ENCODE results near the gene SPRN.
A peak's percentile ranks its signal among the peaks of the same experiment; 100 is the strongest.
"Not testable (repeated sequence)": the region's sequence is repeated elsewhere in the genome, so short reads cannot be mapped to it uniquely, and the experiment has no call there.

SPRN gene, protein sequence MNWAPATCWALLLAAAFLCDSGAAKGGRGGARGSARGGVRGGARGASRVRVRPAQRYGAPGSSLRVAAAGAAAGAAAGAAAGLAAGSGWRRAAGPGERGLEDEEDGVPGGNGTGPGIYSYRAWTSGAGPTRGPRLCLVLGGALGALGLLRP

DNA sequence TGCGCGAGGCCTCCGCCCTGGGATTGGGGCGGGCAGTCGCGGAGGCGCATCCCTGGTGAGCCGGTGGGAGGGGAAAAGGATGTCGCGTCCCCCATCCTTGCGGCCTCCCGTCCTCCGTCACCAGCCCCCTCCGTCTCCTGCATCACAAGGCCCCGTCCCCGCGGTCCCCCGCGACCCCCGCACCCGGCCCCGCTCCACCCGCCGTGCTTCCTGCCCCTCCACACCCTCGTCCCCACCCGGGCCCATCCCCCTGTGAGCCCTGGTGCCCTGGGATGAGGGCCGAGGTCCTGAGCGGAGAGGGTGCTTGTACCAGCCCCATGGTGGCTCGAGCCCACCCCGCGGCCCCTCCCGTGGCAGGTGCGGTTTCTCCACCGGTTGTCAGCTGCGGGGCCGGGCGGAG, at the start of gene SPRN:
Gene SPRN, minus strand, starts transcription at position 25 of the 400 bp plus-strand sequence. CDS start 944 bp downstream, outside the sequence.
- H3K4me3 Mint-ChIP-seq: peak within 1 kb of the TSS; percentile 36
- H3K27ac Mint-ChIP-seq, H3K9me3 Mint-ChIP-seq, H3K36me3 Mint-ChIP-seq, H3K27me3 Mint-ChIP-seq, H3K4me1 Mint-ChIP-seq: not testable (repeated sequence)

DNA sequence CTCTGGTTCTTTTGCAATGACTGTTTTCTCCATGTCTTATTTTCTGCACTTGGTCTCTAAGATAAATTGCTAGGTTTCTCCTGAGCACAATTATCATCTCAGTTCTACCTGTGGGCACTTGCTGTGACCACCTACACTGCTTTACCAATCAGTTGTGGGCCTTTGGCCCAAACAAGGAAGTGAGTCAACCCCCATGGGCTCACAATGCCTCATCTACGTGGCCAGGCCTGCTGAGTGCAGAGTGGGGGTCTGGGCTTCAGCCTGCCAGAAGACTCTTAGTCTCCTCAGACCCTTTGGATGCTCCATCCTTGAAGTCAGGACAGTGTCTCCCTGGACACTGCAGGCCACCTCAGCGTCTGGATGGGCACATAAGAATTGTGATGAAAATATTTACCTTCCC, 49.6 kb upstream of the SPRN start:
- no peaks in the 10 kb centered on the region for H3K9me3 Mint-ChIP-seq
- H3K27me3 Mint-ChIP-seq: no peaks in the 10 kb centered on the region
- peaks cover 3% of the 10 kb centered on the region for H3K36me3 Mint-ChIP-seq
- no peak overlapping the region for H3K27ac Mint-ChIP-seq
- peaks cover 6% of the 10 kb centered on the region for H3K4me1 Mint-ChIP-seq
- H3K4me3 Mint-ChIP-seq: no peak overlapping the region

DNA sequence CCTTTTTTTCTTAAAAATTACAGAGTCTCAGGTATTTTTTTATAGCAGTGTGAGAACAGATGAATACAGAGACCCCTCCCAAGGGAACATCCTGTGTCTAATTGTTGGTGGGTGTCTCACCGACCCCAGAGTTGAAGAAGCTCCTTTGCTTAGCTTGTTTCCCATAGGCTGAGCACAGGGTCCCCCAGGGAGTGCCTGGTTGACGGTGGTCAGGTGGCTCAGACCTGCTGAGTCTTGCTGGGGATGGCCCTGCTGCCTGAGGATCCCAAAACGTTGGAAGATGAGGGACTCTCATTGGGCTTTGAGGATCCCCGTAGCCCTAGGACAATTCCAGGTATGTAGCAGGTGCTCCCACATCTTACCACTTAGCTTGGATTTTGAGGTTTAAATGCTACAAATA, 48.8 kb upstream of the SPRN start:
- Mint-ChIP-seq H3K4me1 (peaks cover 6% of the 10 kb centered on the region), H3K27ac (no peak overlapping the region), H3K9me3 (no peaks in the 10 kb centered on the region), H3K36me3 (peaks cover 4% of the 10 kb centered on the region), H3K27me3 (no peaks in the 10 kb centered on the region), H3K4me3 (no peak overlapping the region)

DNA sequence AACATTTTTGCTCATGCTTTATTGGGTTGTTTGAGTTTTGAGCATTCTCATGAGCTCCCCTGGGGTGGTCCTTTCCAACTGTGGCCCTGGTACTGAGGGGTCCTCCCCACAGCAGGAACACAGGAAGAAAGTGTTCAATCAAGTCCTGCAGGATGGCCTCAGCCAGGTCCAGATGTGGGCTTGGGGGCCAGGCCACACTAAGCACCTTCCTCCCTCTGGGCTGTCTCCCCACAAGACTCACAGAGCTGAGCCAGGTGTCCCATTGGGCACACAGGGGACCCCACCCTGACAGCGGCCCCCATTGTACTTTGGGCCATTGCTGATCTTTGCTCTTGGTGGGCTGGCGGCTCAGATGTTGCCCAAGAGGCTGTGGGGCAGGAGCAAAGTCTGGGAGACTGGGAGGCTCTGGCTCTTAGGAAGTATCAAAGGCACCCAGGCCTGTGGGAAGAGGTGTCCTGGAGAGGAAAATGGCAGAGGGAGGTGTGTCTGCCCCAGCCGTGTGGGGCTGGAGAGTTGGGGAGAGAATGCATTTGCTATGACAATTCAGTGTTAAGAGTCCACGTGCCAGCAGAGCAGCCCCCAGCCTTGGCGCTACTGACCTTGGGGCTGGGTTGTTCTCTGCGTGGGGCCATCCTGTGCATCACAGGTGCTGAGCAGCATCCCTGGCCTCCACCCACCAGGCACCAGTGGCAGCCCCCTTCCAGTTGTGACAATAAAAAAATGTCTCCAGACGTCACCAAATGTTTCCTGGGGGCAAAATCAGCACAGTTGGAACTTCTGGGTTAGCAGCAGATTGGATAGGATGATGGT, 47.1 kb upstream of the SPRN start:
- H3K9me3 Mint-ChIP-seq: no peaks in the 10 kb centered on the region
- no peak overlapping the region for H3K27ac Mint-ChIP-seq
- no peak overlapping the region for H3K4me3 Mint-ChIP-seq
- H3K36me3 Mint-ChIP-seq: peaks cover 9% of the 10 kb centered on the region
- peaks cover 6% of the 10 kb centered on the region for H3K4me1 Mint-ChIP-seq
- no peaks in the 10 kb centered on the region for H3K27me3 Mint-ChIP-seq

DNA sequence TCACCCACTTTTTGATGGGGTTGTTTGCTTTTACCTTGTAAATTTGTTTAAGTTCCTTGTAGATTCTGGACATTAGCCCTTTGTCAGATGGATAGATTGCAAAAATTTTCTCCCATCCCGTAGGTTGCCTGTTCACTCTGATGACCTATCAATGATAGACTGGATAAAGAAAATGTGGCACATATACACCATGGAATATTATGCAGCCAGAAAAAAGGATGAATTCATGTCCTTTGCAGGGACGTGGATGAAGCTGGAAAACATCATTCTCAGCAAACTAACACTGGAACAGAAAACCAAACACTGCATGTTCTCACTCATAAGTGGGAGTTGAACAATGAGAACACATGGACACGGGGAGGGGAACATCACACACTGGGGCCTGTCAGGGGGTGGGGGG, 44.8 kb upstream of the SPRN start:
- H3K36me3 Mint-ChIP-seq, H3K9me3 Mint-ChIP-seq, H3K27ac Mint-ChIP-seq, H3K4me3 Mint-ChIP-seq, H3K27me3 Mint-ChIP-seq, H3K4me1 Mint-ChIP-seq: not testable (repeated sequence)

DNA sequence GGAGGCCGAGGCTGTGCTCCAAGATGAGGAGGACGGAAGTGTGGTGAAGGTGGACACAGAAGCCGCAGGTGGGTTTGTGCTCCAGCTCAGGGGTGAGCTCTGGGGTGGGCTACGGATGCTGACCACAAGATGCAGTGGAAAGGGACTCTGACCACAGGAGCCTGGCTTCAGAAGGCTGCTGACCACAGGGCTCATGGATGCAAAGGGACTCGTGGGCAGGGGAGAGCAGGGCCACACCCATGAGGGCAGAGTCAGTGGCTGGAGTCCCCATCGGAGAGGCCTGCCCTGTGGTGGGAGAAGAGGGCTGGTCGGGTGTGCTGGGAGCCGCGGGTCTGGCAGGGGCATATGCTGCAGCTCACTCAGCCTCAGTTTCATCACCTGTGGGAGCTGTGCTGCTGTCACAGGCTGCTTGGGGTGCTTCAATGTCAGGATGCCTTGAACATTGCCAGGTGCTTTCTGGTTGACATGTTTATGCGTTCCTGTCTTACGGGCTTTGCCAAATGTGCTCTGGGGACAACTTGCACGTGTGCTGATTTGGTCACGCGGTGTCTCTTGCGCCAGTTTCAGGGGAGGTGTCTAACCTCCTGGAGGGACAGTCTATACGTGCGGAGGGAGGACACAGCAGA, 43.0 kb upstream of the SPRN start:
- Mint-ChIP-seq H3K9me3 (no peaks in the 10 kb centered on the region), H3K4me1 (no peaks in the 10 kb centered on the region), H3K4me3 (no peak overlapping the region), H3K36me3 (peaks cover 12% of the 10 kb centered on the region), H3K27ac (no peak overlapping the region), H3K27me3 (peaks cover 1% of the 10 kb centered on the region)

DNA sequence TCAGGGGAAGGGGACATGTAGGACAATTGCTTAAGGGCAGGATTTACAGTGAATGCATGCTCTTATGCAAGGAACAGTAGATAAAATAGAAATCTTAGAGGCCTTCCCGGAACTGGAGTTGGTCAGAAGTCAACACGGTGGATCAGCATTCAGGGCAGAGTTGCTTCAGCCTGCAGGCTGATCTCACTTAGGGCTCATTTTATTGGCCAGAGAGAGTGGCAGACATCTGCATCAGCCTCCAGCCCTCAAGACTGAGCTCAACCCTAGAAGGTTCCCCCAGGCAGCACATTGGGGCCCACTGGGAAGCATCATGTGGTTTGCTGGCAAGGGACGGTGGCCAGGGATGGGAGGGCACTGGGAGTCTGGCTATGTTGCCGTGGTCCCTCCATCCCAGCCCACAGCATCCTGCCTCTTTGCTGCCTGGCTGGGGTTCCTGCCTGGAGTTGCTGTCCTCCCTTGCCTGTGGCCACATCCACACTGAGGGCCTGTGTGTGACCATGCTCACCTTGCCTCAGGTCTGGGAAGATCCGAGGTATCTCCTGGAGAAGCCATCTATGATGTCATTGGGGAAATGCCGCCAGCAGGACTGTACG, 42.4 kb upstream of the SPRN start:
- Mint-ChIP-seq H3K4me3 (no peak overlapping the region), H3K27me3 (peaks cover 1% of the 10 kb centered on the region), H3K36me3 (peaks cover 12% of the 10 kb centered on the region), H3K4me1 (no peaks in the 10 kb centered on the region), H3K9me3 (no peaks in the 10 kb centered on the region), H3K27ac (no peak overlapping the region)

DNA sequence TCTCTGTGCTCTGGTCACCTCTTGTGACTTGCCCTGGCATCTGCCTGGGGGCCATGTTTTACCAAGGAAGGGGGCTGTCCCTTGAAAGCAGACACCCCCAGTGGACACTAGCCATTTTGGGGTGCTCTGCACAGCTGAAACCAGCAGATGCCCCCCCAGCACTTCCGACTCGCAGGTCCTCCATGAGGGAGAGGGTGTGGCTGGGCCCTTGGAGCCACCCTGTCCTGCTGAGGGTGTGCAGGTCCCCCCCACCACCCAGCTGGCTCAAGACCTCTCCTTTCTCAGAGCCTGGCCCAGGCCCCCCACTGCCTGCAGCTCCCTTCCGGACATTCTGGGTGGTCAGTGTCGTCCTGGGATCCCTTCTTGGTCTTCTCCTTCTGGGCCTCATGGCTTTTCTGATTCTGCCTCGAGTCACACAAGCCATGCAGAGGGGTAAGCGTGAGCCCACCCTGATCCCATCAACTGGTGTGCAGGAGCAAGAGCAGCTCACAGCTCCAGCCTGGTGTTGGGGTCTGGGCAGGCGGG, 41.6 kb upstream of the SPRN start:
- H3K27me3 Mint-ChIP-seq: peaks cover 1% of the 10 kb centered on the region
- no peaks in the 10 kb centered on the region for H3K4me1 Mint-ChIP-seq
- H3K27ac Mint-ChIP-seq: no peak overlapping the region
- H3K9me3 Mint-ChIP-seq: no peaks in the 10 kb centered on the region
- no peak overlapping the region for H3K4me3 Mint-ChIP-seq
- peaks cover 12% of the 10 kb centered on the region for H3K36me3 Mint-ChIP-seq

DNA sequence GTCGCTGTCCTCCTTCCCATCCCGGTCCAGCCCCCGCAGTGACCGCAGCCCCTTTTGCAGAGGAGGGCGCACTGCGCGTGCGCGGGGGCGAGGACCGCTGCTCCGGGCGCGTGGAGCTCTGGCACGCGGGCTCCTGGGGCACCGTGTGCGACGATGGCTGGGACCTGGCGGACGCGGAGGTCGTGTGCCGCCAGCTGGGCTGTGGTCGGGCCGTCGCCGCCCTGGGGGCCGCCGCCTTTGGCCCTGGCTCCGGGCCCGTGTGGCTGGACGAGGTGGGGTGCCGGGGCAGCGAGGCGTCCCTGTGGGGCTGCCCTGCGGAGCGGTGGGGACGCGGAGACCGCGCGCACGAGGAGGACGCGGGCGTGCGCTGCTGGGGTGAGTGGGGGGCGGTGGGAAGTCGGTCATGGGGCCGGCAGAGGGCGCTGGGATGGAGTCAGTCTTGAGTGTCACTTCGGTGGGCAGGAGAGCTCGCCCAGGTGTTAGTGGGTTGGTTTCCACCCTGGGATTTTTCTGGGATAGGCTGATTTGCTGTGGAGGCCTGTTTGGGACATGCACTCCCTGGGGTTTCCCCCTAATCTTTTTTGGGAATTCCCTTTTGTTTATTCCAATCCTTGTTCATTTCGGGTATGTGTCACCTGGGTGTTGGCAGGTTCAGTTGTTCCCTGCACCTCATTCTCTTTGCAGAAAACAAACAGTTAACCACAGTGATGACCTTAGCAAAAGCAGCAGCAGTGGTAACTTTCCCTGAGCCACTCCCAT, 40.9 kb upstream of the SPRN start:
- H3K27ac Mint-ChIP-seq: no peak overlapping the region
- no peak overlapping the region for H3K4me3 Mint-ChIP-seq
- no peaks in the 10 kb centered on the region for H3K4me1 Mint-ChIP-seq
- H3K9me3 Mint-ChIP-seq: no peaks in the 10 kb centered on the region
- H3K36me3 Mint-ChIP-seq: peaks cover 12% of the 10 kb centered on the region
- H3K27me3 Mint-ChIP-seq: peaks cover 1% of the 10 kb centered on the region

DNA sequence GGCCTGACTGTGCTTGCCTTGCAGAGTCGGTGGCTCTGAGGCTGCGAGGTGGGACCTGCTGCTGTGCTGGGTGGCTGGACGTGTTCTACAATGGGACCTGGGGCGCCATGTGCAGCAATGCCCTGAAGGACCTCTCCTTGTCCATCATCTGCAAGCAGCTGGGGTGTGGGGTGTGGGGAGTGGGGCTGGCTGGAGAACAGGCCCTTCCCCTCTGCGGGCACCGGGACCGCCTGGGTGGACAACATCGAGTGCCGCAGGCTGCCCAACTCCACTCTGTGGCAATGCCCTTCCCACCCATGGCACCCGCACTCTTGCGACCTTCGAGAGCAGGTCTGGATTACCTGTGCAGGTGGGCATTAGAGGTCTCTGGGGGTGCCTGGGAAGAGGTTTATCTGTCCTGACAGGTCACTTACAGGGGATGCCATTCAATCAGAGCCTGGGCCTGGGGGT, 40.2 kb upstream of the SPRN start:
- H3K27ac Mint-ChIP-seq: no peak overlapping the region
- peaks cover 12% of the 10 kb centered on the region for H3K36me3 Mint-ChIP-seq
- H3K4me3 Mint-ChIP-seq: no peak overlapping the region
- no peaks in the 10 kb centered on the region for H3K4me1 Mint-ChIP-seq
- H3K27me3 Mint-ChIP-seq: peaks cover 1% of the 10 kb centered on the region
- no peaks in the 10 kb centered on the region for H3K9me3 Mint-ChIP-seq

DNA sequence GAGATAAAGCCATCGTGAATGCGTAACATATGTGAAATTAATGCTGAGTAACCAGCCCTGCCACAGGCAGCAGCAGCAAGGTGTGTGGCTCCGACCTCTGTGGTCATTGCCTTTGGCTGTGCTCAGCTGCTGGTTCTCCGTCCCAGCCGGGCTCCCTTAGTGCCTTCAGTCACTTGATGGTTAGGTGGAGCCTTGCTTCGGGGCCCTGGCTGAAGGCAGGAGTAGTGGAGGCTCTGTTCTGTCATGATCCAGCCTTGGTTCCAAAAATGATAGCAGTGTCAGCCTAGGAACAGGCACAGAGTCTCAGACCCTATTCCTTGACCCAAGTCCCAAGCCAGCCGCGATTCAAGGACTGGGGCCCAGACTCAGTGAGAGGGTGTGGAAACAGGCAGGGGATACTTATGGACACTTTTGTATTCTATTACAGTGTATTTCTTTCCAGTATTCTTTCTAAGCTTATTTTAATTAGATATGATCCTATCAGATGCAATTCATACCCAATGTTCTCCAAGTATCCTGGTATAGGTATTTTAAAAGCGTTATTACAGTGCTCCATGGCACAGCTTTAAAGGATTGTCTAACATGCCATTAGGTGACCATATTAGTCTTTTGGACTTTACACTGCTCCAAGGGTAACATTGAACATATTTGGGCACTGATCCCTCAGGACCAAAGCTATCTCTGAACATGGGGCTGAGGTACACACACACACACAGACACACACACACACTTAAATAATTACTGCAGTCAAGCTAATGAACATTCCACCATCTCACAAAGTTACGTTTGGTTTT, 38.3 kb upstream of the SPRN start:
- Mint-ChIP-seq H3K36me3 (peaks cover 3% of the 10 kb centered on the region), H3K27me3 (peaks cover 1% of the 10 kb centered on the region), H3K9me3 (no peaks in the 10 kb centered on the region), H3K27ac (no peak overlapping the region), H3K4me3 (no peak overlapping the region), H3K4me1 (no peaks in the 10 kb centered on the region)

DNA sequence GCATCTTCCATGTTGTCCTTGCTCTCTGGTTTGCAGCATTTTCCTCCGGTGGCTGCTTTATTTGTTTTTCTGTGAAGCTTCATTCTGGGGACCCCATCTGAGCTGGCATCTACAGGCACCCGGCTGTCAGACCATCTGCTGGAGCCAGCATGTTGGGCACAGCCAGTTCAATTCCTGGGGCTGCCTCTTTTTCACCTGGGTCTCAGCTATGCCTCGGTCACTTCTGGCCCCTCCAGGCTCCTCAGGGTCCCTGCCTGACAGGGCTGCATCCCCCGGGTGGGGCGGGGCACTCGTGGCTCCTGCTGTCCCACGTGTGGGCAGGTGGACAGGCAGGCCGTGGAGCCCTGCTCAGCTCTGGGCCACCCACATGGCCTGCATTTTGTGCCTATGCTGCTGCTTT, 37.4 kb upstream of the SPRN start:
- no peaks in the 10 kb centered on the region for H3K9me3 Mint-ChIP-seq
- no peak overlapping the region for H3K4me3 Mint-ChIP-seq
- no peak overlapping the region for H3K27ac Mint-ChIP-seq
- H3K4me1 Mint-ChIP-seq: no peaks in the 10 kb centered on the region
- H3K36me3 Mint-ChIP-seq: peaks cover 3% of the 10 kb centered on the region
- H3K27me3 Mint-ChIP-seq: peaks cover 1% of the 10 kb centered on the region

DNA sequence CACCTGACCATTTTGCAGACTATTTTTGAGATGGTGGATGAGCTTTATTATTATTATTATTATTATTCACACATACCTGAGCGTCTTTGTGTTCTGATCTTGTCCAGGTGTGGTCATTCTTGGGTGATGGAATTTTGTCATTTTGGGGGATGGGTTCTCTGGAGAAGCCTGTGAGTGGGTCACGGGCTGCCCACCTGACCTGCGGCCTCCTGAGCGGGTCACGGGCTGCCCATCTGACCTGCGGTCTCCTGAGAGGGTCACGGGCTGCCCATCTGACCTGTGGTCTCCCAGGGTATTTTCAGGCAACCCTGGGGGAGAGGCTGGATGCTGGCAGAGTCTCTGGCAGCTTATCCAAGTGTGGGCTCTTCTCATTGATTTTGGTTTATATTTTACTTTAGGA, 36.6 kb upstream of the SPRN start:
- peaks cover 3% of the 10 kb centered on the region for H3K36me3 Mint-ChIP-seq
- H3K9me3 Mint-ChIP-seq: no peaks in the 10 kb centered on the region
- H3K27ac Mint-ChIP-seq: peak overlapping the region; percentile 25
- H3K4me3 Mint-ChIP-seq: no peak overlapping the region
- no peaks in the 10 kb centered on the region for H3K27me3 Mint-ChIP-seq
- H3K4me1 Mint-ChIP-seq: no peaks in the 10 kb centered on the region

DNA sequence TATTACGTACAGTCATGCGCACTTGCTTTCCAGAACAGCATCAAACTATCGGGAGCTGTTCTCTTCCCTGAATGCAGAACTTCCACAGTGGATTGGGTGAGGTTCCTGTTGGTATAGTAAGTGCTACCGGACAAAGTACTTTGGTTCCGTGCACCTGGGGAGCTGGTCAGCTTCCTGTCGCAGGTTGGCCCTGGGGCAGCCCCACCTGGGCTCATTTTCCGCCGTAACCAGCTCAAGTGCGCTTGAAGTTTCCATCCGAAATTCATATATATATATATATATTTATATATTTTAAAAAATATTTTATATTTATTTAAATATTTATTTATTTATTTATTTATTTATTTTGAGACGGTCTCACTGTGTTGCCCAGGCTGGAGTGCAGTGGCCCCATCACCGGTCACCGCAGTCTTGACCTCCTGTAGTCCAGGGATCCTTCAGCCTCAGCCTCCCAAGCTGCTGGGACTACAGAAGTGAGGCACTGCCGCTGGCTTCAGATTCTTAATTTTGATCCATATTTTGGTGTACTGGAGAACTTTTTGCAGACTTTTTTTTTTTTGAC, 35.9 kb upstream of the SPRN start:
- Mint-ChIP-seq H3K36me3 (peaks cover 3% of the 10 kb centered on the region), H3K27me3 (no peaks in the 10 kb centered on the region), H3K9me3 (no peaks in the 10 kb centered on the region), H3K4me1 (no peaks in the 10 kb centered on the region), H3K4me3 (no peak overlapping the region), H3K27ac (no peak overlapping the region)
